DND-41 (cell line): ENCODE results near the gene SEL1L.

Source experiments
- ATAC-seq: fragments of 200-7000 bp; cut with Tn5 transposase; 3 replicates; pipeline ENCODE4 v1.9.1; 2021; ENCODE audit warnings: low read depth; ENCODE audit not compliant: insufficient read depth
- DNase-seq: peaks from one replicate; pipeline ENCODE4 v3.0.0-alpha.2; 2020
- H2AFZ ChIP-seq: 2 replicates; pipeline ENCODE4 v1.6.0; 2012; ENCODE audit warnings: low read depth, low read length
- H3K27ac ChIP-seq: 2 replicates; pipeline ENCODE4 v1.5.1; 2012; ENCODE audit warnings: low read length, inconsistent platforms
- H3K27me3 ChIP-seq: fragments of 200-600 bp; sonication (generic); 2 replicates; pipeline ENCODE4 v1.6.0; 2012; ENCODE audit warnings: low read length, mild to moderate bottlenecking, inconsistent platforms; ENCODE audit not compliant: insufficient read depth, poor library complexity
- H3K36me3 ChIP-seq: 2 replicates; pipeline ENCODE4 v1.5.1; 2012; ENCODE audit warnings: low read length, inconsistent platforms; ENCODE audit not compliant: insufficient read depth
- H3K4me1 ChIP-seq: 2 replicates; pipeline ENCODE4 v1.5.1; 2012; ENCODE audit warnings: mild to moderate bottlenecking, low read length; ENCODE audit not compliant: insufficient read depth
- H3K4me2 ChIP-seq: 2 replicates; pipeline ENCODE4 v1.6.0; 2012; ENCODE audit warnings: mild to moderate bottlenecking, moderate library complexity, low read length, inconsistent platforms; ENCODE audit not compliant: insufficient read depth
- H3K4me3 ChIP-seq, 2 experiments: fragments of 200-600 bp in 1 of 2; shearing (Covaris generic) in 1 of 2; 2 replicates each; pipeline ENCODE4 v1.5.1; 2012 to 2016; ENCODE audit warnings: inconsistent platforms in 2 of 2, low read length in 2 of 2, mild to moderate bottlenecking in 2 of 2, low read depth in 1 of 2, moderate library complexity in 1 of 2
- H3K79me2 ChIP-seq: 2 replicates; pipeline ENCODE4 v1.6.0; 2012; ENCODE audit warnings: low read length, inconsistent platforms; ENCODE audit not compliant: insufficient read depth
- H3K9ac ChIP-seq: 2 replicates; pipeline ENCODE4 v1.6.0; 2012; ENCODE audit warnings: low read depth, mild to moderate bottlenecking, inconsistent platforms, low read length, moderate library complexity
- H3K9me3 ChIP-seq: 2 replicates; pipeline ENCODE4 v1.5.1; 2012; ENCODE audit warnings: low read length, moderate library complexity, mild to moderate bottlenecking, inconsistent platforms; ENCODE audit not compliant: insufficient read depth, severe bottlenecking
- H4K20me1 ChIP-seq: 2 replicates; pipeline ENCODE4 v1.6.0; 2012; ENCODE audit warnings: low read length; ENCODE audit not compliant: insufficient read depth
- EZH2 ChIP-seq: IDR thresholded peaks from 3 replicates; pipeline ENCODE4 v1.6.1; 2012; ENCODE audit warnings: borderline replicate concordance, low read depth, mild to moderate bottlenecking, moderate library complexity, low read length, inconsistent platforms; ENCODE audit not compliant: severe bottlenecking
- TF ChIP-seq, protein P1 (sequence below): IDR thresholded peaks from 2 replicates; pipeline ENCODE4 v1.5.1; 2012; ENCODE audit warnings: borderline replicate concordance, low read length, moderate library complexity, mild to moderate bottlenecking; ENCODE audit not compliant: poor library complexity, severe bottlenecking; ENCODE audit errors: extremely low read depth

The SEL1L gene

DNA sequence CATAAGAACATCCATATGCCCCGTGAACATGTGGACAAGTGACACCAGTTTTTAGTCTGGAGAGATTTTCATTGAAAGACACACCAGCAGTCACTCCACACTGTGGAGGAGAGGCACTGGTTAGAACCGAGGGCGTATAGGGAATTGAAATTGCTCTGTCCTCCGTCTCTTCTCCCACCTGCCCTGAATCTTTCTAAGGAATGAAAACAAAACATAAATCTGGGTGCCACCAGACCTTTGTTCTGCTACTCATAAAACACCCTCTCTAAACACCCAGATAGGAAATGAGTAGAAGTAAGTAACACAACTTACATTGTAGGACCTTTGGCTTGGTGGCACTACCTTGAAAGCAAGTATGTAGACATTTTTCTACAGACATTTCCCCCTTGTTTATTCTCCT, 96.4 kb downstream of the SEL1L start:
- H3K4me2 ChIP-seq, result no peak overlapping the region
- H3K4me3 ChIP-seq, result no peak overlapping the region
- peaks cover 6% of the 10 kb centered on the region for H3K27me3 ChIP-seq
- H3K27ac ChIP-seq, result no peak overlapping the region
- no peaks in the 10 kb centered on the region for H3K4me1 ChIP-seq
- no peak overlapping the region for H3K9ac ChIP-seq
- no peak overlapping the region for H2AFZ ChIP-seq
- H3K36me3 ChIP-seq, result no peaks in the 10 kb centered on the region
- no peaks in the 10 kb centered on the region for H3K9me3 ChIP-seq
- DNase-seq, result no peak
- no peak for ATAC-seq
- no peaks in the 10 kb centered on the region for H3K79me2 ChIP-seq
- H4K20me1 ChIP-seq, result no peaks in the 10 kb centered on the region
- no peak for TF ChIP-seq EZH2
- TF ChIP-seq, protein P1, sequence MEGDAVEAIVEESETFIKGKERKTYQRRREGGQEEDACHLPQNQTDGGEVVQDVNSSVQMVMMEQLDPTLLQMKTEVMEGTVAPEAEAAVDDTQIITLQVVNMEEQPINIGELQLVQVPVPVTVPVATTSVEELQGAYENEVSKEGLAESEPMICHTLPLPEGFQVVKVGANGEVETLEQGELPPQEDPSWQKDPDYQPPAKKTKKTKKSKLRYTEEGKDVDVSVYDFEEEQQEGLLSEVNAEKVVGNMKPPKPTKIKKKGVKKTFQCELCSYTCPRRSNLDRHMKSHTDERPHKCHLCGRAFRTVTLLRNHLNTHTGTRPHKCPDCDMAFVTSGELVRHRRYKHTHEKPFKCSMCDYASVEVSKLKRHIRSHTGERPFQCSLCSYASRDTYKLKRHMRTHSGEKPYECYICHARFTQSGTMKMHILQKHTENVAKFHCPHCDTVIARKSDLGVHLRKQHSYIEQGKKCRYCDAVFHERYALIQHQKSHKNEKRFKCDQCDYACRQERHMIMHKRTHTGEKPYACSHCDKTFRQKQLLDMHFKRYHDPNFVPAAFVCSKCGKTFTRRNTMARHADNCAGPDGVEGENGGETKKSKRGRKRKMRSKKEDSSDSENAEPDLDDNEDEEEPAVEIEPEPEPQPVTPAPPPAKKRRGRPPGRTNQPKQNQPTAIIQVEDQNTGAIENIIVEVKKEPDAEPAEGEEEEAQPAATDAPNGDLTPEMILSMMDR, result no peak

DNA sequence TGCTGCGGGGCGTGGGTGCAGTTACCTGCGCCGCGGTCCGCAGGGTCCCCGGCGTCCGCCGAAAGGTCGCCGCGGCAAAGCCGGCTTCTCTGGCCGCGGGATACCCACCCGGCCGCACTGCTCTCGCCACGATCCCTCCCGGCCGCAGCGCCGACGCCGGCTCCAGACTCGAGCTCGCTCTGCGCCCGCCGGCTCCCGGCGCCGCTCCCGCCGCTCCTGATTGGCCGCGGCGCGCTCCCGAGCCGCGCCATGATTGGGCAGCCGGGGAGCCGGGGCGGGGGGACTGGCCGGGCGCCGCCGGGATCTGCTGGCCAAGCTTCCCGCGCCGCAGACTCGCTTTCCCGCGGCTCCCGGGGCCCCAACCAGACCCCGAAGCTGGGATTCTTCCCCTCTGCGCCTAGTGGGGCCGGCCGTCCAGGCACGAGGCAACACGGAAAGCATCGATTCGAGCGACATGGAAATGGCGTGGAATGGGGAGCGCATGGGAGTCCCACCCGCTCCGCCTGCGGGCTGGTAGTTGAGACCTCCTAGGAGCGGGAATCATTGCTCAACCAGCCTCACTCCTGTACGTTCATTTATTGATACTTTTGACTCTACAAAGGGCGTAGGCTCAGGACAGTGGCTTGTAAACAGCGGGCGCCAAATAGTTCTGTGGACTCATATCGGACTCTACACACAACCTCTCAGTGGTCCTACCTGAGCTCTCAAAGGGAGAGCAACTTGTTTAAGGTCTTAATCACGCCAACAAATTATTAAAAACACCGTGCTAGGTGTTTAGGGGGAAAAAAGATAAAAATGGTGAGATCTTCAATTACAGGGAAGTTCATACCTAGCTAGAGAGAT, 97.1 kb downstream of the SEL1L start:
- Histone ChIP-seq H3K4me2 (no peak overlapping the region), H4K20me1 (no peaks in the 10 kb centered on the region), H3K4me1 (no peaks in the 10 kb centered on the region), H3K79me2 (no peaks in the 10 kb centered on the region), H3K9ac (no peak overlapping the region), H3K4me3 (no peak overlapping the region), H3K9me3 (no peaks in the 10 kb centered on the region), H3K27me3 (peaks cover 6% of the 10 kb centered on the region), H2AFZ (no peak overlapping the region), H3K36me3 (no peaks in the 10 kb centered on the region), H3K27ac (no peak overlapping the region)
- no peak for ATAC-seq
- no peak for DNase-seq
- TF ChIP-seq, protein P1, result no peak
- no peak for TF ChIP-seq EZH2

DNA sequence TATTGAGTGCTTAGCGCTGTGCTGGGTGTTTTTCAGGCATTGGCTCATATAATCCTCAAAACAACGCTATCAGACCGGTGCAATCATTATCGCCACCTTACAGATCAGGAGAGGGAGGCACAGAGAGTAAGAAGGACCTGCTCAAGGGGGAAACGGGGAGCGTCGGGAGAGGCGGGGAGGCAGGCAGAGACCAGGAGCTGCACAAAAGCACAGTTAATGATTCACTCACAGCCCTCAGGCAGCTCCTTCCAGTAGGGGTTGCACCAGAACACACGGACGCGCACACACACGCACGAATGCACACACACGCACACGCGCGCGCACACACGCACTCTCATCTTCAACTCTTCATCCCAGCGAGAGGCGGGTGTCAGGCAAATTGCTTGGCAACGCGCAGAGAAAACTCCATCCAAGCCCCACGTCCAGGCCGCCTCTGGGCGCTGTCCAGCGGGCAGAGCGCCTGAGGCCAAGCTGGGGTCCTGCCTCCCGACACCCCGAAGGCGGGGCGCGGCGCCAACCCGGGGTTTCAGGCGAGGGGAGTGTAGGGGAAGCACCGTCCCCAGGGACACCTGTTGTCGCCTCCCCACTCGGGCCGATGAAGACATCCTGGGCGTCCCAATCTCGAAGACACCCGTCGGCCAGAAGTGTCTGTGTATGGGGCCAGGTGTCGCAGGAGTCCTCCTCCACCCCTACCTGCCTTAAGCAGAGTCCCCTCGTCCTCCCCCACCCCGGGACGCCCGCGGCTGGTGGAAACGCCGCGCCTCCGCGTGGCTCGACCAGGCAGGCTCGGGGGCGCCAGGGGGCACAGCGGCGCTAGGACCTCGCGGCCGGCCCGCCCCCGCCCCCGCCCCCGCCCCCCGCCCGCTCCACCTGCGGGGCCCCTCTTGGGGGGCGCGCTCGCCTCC, 98.0 kb downstream of the SEL1L start:
- ATAC-seq (no peak), DNase-seq (no peak)
- H3K27me3 ChIP-seq, result peaks cover 6% of the 10 kb centered on the region
- H3K36me3 ChIP-seq, result no peaks in the 10 kb centered on the region
- no peak for TF ChIP-seq EZH2
- TF ChIP-seq, protein P1, result no peak
- H2AFZ ChIP-seq, result no peak overlapping the region
- H3K4me3 ChIP-seq, result no peak overlapping the region
- no peak overlapping the region for H3K27ac ChIP-seq
- H3K4me2 ChIP-seq, result no peak overlapping the region
- no peaks in the 10 kb centered on the region for H3K4me1 ChIP-seq
- no peaks in the 10 kb centered on the region for H3K9me3 ChIP-seq
- H4K20me1 ChIP-seq, result no peaks in the 10 kb centered on the region
- no peak overlapping the region for H3K9ac ChIP-seq
- H3K79me2 ChIP-seq, result no peaks in the 10 kb centered on the region
